WTC11 (cell line): ENCODE measurements around the gene CDKN1C.

ENCODE experiments used
- ATF1 ChIP-seq: sonication (generic); formaldehyde crosslinking; IDR thresholded peaks from 2 replicates; pipeline ENCODE4 v1.8.1; 2023; ENCODE audit warnings: mild to moderate bottlenecking, moderate library complexity, missing genetic modification reagents
- MAX ChIP-seq: sonication (generic); formaldehyde crosslinking; IDR thresholded peaks from 2 replicates; pipeline ENCODE4 v1.8.0; 2022; ENCODE audit warnings: mild to moderate bottlenecking, missing genetic modification reagents
- MLX ChIP-seq: sonication (generic); formaldehyde crosslinking; IDR thresholded peaks from 2 replicates; pipeline ENCODE4 v1.8.1; 2023; ENCODE audit warnings: mild to moderate bottlenecking, missing genetic modification reagents, moderate library complexity
- MXD4 ChIP-seq: fragments of 250-450 bp; sonication (Bioruptor Pico); IDR thresholded peaks from 2 replicates; pipeline ENCODE4 v1.8.0; 2021; ENCODE audit warnings: mild to moderate bottlenecking, moderate library complexity, borderline replicate concordance
- ZNF281 ChIP-seq: sonication (generic); formaldehyde crosslinking; IDR thresholded peaks from 2 replicates; pipeline ENCODE4 v1.8.0; 2023; ENCODE audit warnings: mild to moderate bottlenecking, missing genetic modification reagents
- TF ChIP-seq, protein P1 (sequence below): fragments of 200-600 bp; IDR thresholded peaks from 2 replicates; pipeline ENCODE4 v1.8.0; 2022; ENCODE audit warnings: antibody characterized with exemption
- TF ChIP-seq, protein P2 (sequence below): sonication (generic); formaldehyde crosslinking; IDR thresholded peaks from 2 replicates; pipeline ENCODE4 v1.8.1; 2022; ENCODE audit warnings: low read depth, missing genetic modification reagents, borderline replicate concordance

- TF ChIP-seq, protein P1, sequence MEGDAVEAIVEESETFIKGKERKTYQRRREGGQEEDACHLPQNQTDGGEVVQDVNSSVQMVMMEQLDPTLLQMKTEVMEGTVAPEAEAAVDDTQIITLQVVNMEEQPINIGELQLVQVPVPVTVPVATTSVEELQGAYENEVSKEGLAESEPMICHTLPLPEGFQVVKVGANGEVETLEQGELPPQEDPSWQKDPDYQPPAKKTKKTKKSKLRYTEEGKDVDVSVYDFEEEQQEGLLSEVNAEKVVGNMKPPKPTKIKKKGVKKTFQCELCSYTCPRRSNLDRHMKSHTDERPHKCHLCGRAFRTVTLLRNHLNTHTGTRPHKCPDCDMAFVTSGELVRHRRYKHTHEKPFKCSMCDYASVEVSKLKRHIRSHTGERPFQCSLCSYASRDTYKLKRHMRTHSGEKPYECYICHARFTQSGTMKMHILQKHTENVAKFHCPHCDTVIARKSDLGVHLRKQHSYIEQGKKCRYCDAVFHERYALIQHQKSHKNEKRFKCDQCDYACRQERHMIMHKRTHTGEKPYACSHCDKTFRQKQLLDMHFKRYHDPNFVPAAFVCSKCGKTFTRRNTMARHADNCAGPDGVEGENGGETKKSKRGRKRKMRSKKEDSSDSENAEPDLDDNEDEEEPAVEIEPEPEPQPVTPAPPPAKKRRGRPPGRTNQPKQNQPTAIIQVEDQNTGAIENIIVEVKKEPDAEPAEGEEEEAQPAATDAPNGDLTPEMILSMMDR: no peak
- TF ChIP-seq, protein P2, sequence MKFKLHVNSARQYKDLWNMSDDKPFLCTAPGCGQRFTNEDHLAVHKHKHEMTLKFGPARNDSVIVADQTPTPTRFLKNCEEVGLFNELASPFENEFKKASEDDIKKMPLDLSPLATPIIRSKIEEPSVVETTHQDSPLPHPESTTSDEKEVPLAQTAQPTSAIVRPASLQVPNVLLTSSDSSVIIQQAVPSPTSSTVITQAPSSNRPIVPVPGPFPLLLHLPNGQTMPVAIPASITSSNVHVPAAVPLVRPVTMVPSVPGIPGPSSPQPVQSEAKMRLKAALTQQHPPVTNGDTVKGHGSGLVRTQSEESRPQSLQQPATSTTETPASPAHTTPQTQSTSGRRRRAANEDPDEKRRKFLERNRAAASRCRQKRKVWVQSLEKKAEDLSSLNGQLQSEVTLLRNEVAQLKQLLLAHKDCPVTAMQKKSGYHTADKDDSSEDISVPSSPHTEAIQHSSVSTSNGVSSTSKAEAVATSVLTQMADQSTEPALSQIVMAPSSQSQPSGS (CRISPR knock-in tag): no peak
- TF ChIP-seq MLX (CRISPR knock-in tag) (no peak), ZNF281 (CRISPR knock-in tag) (no peak), MXD4 (CRISPR knock-in tag) (no peak), MAX (CRISPR knock-in tag) (no peak), ATF1 (no peak)
These were observed 32.2 kb downstream of the CDKN1C start for GRCh38 chr11:2853401-2853800.
